GM18861 (cell line): ENCODE data around the gene ALPK3.

Experiments used
- ATAC-seq: cut with Tn5 transposase; IDR thresholded peaks from one replicate; pipeline ENCODE4 v1.9.1; 2021; ENCODE audit not compliant: unreplicated experiment

Gene ALPK3

DNA sequence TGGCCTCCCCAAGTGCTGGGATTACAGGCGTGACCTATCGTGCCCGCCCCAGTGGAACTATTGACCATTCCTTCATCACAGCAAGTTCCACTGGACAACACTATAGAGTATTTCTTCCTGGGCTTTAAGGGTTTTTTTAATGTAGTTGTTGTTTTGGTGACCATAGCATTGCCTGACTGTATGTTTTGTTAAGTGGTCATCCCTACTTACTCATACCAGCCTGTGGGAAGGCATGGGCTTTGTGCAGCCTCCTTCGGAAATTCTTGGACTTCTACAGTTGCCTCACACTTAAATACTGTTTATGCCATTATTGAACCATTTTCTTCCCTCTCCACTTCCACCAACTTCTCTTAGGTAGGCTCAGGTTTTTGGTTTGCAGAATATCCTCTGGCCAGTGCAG is 19.9 kb upstream of the ALPK3 start:
- ATAC-seq: no peak

GRCh38 chr15:84797801-84798200 is 19.4 kb upstream of the ALPK3 start:
- no peak for ATAC-seq

GRCh38 chr15:84798436-84798946 is 18.7 kb upstream of the ALPK3 start:
- no peak for ATAC-seq

GRCh38 chr15:84799511-84800187 is 17.5 kb upstream of the ALPK3 start:
- ATAC-seq: no peak

- ATAC-seq: no peak
Measured at GRCh38 chr15:84800365-84800806, 16.8 kb upstream of the ALPK3 start.

DNA sequence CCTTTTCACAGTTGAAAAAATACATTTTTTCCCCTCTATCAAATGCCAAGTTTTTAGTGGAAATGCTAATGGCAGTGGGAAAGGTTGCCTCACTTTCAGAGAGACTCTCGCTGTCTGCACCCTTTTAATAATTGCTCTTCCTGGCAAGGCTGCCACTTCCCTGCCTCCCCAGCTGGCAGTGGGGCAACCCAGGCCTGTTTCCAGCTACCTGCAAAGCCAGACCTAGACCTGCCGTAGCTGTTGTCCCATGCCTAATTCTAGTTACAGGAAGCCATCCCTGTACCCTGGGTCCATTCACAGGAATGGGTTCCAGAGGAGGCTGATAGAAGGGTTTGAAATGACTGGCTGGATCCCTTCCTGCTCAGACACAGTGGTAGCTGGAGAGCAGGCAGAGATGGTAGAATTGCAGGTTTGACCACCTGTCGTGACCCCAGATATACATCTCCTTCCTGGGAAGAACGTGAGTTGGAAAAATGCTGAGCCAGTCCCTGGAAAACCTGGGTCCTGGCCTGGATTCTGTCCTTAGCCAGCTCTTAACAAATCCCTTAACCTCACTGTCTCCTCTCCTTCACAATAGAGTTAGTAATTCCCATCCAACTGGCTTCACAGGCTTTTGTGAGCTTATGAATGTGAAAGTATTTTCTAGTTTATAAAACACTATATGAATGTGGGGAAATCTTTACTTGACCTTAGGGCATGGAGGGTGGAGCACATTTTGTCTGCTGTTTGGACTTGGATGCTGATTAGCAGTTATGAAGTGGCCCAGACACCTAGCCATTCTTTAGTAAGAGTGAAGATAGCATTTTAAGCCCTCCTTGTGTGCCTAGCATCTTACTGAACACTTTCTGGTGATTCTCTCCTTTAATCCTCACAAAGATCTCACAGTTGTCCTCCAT is 12.9 kb upstream of the ALPK3 start:
- ATAC-seq: no peak

GRCh38 chr15:84805221-84805620 is 11.9 kb upstream of the ALPK3 start:
- ATAC-seq: no peak

- no peak for ATAC-seq
Measured at GRCh38 chr15:84807228-84807627, 9.9 kb upstream of the ALPK3 start.

DNA sequence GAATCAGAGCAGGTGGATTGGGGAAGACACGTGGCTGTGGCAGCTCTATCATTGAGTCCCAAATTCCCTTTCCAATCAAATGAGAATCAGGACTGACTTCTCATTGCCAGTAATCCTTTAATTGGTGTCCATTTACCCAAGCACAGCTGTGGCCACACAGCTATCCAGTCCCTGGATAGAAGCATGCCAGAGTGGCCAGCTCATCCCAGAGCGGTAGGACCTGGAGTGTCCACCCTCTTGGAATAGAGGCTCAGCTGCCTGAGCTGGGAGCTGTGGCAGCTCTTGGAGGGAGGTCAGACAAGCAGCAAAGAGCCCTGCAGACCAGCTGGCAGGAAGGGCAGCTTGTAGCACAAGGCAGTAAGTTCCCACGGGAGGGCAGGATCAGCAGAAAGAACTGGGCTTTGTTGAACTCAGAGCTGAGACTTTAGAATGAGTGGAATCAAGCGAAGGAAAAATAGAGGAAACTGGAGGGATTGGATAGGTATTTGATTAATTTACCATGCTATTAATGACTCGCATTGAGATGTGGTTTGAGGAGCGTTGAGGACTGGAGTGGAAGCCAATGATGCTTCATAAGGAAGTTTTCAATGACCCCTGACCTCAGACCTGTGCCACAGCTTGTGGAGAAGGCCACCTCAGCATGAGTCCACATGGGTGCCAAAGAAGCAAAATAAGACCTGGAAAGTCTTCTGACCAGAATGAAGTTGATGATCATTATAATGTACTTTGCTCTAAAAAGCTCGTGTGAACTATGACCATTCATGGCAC is 6.9 kb upstream of the ALPK3 start:
- ATAC-seq: no peak

DNA sequence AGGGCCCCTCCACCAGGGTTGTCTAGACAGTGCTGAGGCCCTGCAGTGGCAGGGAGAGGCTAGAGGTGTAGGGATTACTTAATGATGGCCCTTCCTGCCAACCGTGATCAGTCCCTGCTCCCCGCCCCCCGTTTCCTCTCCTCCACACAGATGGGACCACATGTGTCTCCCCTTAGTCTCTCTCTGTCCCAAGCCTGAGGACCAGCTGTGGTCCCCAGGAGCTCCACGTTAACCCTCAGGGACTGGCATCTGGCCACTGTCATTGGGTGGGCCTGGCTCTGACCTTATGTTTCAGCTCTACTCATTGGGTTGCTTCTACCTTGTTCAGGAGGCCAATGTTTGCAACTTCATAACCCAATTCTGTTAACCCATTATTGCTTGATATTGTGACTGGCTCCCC is 6.0 kb upstream of the ALPK3 start:
- no peak for ATAC-seq

GRCh38 chr15:84811828-84812227 is 5.3 kb upstream of the ALPK3 start:
- no peak for ATAC-seq

- no peak for ATAC-seq
Measured at GRCh38 chr15:84812842-84813241, 4.3 kb upstream of the ALPK3 start.

DNA sequence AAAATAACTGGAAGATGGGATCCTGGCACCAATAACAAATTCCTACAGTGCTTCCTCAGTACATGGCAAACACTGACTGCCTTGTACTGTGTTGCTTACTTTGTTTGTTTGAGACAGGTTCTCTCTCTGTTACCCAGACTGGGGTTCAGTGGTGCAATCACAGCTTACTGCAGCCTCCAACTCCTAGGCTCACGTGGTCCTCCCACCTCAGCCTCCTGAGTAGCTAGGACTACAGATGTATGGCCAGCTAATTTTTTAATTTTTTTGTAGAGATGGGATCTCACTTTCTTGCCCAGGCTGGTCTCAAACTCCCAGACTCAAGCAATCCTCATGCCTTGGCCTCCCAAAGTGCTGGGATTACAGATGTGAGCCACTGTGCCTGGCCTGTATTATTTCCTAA is 3.7 kb upstream of the ALPK3 start:
- no peak for ATAC-seq

DNA sequence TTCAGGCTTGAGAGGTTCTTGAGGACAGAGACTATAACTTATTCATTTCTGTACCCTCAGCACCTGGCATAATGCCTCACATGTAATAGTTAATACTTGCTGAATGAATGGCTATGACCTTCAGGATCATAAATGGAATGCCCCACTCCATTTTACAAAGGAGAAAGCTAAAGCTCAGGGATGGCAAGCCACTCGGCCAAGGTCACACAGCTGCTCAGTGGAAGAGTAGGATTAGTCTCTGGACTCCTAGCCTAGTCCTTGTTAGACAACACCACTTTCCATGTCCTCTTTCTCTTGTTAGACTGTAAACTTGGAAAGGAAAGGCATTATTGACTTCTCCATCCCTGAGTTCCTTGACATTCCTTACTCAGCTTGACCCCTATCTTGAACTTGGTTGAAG is 3.2 kb upstream of the ALPK3 start:
- no peak for ATAC-seq

DNA sequence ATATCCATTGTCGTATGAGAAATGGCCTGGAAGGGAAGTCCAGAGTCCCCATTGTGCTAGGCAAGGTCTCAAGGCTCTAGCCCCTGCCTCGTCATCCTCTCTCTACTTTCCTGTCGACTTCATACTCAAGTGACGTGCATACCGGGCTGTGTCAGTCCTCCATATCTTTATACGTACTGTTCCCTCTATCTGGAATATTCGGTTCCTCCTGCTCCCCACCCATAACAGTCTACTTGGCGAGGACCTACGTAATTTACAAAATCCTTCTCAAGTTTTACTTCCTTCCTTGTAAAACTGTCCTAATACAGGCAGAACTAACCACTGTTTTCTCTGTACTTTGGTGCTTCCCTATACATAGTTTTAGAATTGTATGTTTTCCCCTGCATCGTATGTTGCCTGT is 2.2 kb upstream of the ALPK3 start:
- ATAC-seq: no peak

- ATAC-seq: no peak
Measured at GRCh38 chr15:84817466-84818081, 418 bp downstream of the ALPK3 start.

DNA sequence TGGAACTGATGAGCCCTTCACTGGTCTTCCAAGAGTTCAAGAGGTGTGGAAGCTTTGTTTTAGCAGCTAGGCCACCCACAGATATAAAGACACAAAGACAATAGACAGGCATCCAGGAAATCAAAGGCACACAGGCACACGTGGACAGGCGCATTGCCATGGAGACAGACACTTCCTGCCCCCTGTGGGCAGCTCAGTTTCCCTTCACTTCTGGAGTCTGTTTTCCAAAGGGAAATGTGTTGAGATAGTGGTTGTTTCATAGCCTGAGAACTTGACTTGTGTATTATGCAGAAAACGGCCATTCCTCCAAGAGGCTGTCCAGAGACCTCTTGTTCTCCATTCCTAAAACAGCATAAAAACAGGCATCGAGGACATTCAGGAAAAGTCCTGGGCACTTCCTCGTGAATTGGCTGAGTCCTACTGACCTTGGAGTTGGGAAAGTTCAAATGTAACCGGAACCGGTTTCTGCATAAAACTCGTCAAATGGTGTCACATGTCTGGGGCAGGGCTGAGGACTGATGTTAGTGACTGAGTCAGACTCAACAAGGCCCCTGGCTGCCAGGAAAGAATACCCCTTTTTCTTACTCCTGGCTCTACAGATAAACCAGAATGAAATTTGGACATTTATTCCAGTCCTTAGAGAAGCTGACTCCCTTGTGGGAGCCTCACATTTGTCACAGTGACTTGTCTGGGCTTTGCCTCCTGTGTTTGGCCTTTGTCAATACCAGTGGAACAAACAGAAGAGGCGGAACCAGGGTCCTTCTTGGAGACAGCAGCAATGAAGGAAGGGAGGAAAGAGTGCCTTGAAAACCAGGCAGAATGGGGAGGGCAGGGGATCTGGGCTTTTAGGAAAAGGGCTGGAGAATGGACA is 1.3 kb downstream of the ALPK3 start:
- ATAC-seq: no peak

DNA sequence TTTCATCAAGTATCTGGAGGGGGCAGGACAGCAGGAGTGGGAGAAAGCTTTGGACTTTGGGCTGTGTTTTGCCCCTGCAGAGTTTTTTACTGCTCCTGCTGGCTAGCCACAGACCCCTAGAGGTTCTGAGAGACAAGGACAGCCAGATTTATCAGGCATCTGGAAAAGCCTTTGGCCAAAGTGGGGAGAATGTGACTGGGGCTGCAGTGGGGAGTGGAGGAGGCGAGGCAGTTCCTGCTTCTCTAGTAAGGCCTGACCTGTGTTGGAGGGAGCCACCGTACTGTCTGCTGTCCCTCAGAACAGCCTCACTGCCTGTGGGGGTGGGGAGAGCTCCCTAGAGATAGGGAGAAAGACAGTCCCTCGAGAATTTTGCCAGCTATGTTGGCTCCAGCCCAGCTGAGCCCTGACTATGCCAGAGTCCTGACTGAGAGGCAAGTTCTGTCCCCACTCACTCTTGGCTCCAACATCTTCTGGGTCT is 2.2 kb downstream of the ALPK3 start:
- no peak for ATAC-seq

DNA sequence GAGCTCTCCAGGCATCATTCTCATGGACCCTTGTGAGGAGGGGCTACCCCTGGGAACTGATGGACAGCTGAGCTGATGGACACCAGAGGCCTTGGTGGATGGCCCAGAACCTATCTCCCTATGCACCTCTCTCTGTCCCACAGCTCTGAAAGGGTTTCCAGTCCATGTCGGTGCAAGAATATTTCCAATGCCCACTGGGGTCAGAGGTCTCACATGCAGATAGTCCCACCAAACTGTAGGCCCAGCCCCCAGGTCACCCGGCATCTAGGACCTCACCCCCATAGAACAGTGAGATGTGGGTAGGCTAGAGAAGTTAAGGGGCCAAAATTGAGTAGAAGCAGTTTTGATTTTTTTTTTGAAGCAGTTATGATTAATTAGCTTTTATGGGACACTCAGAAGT is 2.6 kb downstream of the ALPK3 start:
- ATAC-seq: no peak

DNA sequence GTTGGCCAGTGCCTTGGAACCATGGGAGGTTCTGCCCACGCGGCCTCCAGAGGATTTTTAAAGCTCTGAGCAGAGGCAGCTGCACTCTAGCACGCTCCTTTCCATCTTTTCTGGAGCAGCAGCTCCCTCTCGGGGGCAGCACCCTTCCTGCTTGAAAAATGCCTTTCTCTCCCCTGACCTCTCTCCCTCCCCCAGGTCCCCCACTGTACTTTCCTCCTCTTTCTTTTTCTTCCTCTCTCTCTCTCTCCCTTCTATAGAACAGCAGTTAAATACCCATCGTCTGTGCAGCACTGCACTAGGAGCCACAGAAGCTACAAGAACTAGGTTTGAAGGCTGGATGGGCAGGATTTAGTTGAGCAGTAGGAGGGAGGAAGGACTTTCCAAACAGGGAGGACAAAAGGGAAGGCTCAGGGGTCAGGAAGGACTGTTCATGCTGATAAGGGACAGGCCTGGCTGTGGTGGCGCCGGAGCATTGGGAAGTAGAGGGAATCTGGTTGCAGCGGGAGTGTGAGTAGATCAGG is 4.4 kb downstream of the ALPK3 start:
- ATAC-seq: no peak
